GM12874 (cell line): ENCODE measurements around the gene HLX.

Experiments used
- CTCF ChIP-seq: IDR thresholded peaks from 2 replicates; pipeline ENCODE4 v1.5.1; 2011; ENCODE audit warnings: low read depth, mild to moderate bottlenecking, control low read depth, low read length, moderate library complexity; ENCODE audit not compliant: insufficient read depth

HLX gene

GRCh38 chr1:220917101-220917500 lies 37.9 kb downstream of the HLX start:
- no peak for TF ChIP-seq CTCF

GRCh38 chr1:220917535-220918209 lies 38.4 kb downstream of the HLX start:
- TF ChIP-seq CTCF, result no peak

- no peak for TF ChIP-seq CTCF
These were observed 39.2 kb downstream of the HLX start for GRCh38 chr1:220918285-220918951.

GRCh38 chr1:220920967-220921366 lies 41.7 kb downstream of the HLX start:
- TF ChIP-seq CTCF, result no peak

GRCh38 chr1:220921498-220921897 lies 42.3 kb downstream of the HLX start:
- no peak for TF ChIP-seq CTCF

- TF ChIP-seq CTCF, result no peak
These were observed 42.9 kb downstream of the HLX start for GRCh38 chr1:220921971-220922635.

GRCh38 chr1:220922951-220923350 lies 43.7 kb downstream of the HLX start:
- no peak for TF ChIP-seq CTCF
